ENCODE data around the gene PTPN4. TPM values are rescaled to one million over a fixed set of nuclear protein-coding genes. Genes with fewer than 3 reads are reported as not detected.

Gene PTPN4
- total RNA-seq, 1 experiment from 2014 or later, result 80.5 TPM

- H3K9ac ChIP-seq (ENCODE audit: extremely low read depth, insufficient read length, low read length), result no peak overlapping the region
- H3K18ac ChIP-seq (ENCODE audit: insufficient read length, low read depth, low read length), result no peak overlapping the region
- H3K27ac ChIP-seq (ENCODE audit: insufficient read length, low read depth, low read length), result no peak overlapping the region
- no peaks in the 10 kb centered on the region for H3K9me3 Mint-ChIP-seq
- H3K27me3 Mint-ChIP-seq (ENCODE audit: low read depth), result no peaks in the 10 kb centered on the region; the same call in 1 of the 2 replicates
- no peaks in the 10 kb centered on the region for H3K79me2 ChIP-seq (ENCODE audit: insufficient read depth, low read length)
- no peak overlapping the region; the same call in 1 of the 2 replicates for H3K14ac ChIP-seq (ENCODE audit: insufficient read depth, low read length)
- H3K4me3 Mint-ChIP-seq, result no peak overlapping the region
- H3K23ac ChIP-seq (ENCODE audit: insufficient read length, low read depth, low read length), result no peak overlapping the region
- H3K4me1 ChIP-seq (ENCODE audit: insufficient read depth, low read length), result no peaks in the 10 kb centered on the region; the same call in 1 of the 2 replicates
- H3K79me1 ChIP-seq (ENCODE audit: insufficient read depth, low read depth, low read length, poor library complexity, severe bottlenecking), result no peaks in the 10 kb centered on the region
- no peak for DNase-seq
- H3K4ac ChIP-seq (ENCODE audit: low read depth, low read length), result no peak overlapping the region
- H2BK12ac ChIP-seq (ENCODE audit: insufficient read length, low read depth, low read length), result no peak overlapping the region
- no peak overlapping the region for H2AFZ ChIP-seq (ENCODE audit: low read length)
- no peaks in the 10 kb centered on the region for H3K36me3 Mint-ChIP-seq (ENCODE audit: insufficient read depth in 1 of 3, low read depth in 3 of 3)
- no peak overlapping the region for H3K56ac ChIP-seq (ENCODE audit: insufficient read length, low read depth, low read length)
- no peak overlapping the region for H2BK5ac ChIP-seq (ENCODE audit: insufficient read length, low read length)
- TF ChIP-seq, protein P1, sequence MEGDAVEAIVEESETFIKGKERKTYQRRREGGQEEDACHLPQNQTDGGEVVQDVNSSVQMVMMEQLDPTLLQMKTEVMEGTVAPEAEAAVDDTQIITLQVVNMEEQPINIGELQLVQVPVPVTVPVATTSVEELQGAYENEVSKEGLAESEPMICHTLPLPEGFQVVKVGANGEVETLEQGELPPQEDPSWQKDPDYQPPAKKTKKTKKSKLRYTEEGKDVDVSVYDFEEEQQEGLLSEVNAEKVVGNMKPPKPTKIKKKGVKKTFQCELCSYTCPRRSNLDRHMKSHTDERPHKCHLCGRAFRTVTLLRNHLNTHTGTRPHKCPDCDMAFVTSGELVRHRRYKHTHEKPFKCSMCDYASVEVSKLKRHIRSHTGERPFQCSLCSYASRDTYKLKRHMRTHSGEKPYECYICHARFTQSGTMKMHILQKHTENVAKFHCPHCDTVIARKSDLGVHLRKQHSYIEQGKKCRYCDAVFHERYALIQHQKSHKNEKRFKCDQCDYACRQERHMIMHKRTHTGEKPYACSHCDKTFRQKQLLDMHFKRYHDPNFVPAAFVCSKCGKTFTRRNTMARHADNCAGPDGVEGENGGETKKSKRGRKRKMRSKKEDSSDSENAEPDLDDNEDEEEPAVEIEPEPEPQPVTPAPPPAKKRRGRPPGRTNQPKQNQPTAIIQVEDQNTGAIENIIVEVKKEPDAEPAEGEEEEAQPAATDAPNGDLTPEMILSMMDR (conservative IDR thresholded peaks at IDR 0.05), result no peak
- H3K23me2 ChIP-seq (ENCODE audit: insufficient read length, low read depth, low read length, poor library complexity, severe bottlenecking), result no peaks in the 10 kb centered on the region
- no peak overlapping the region for H4K91ac ChIP-seq (ENCODE audit: insufficient read length, low read depth, low read length)
- no peak overlapping the region for H2BK20ac ChIP-seq (ENCODE audit: low read depth, low read length, poor library complexity, severe bottlenecking)
- H3T11ph ChIP-seq (ENCODE audit: low read length), result no peak overlapping the region
- H3K4me1 Mint-ChIP-seq, result peaks cover 12 to 18% of the 10 kb centered on the region in 2 experiments
- no peaks in the 10 kb centered on the region for H3K9me3 ChIP-seq (ENCODE audit: control insufficient read depth, low read depth, low read length)
- no CpG with 5 or more reads among the region's 6 CpGs for WGBS (ENCODE audit: extremely low coverage, insufficient read length, low lambda C conversion rate)
- peak overlapping the region in 1 of 3 experiments; percentile 72; a peak in 1 of 7 replicates for H3K27ac Mint-ChIP-seq
- H3K4me2 ChIP-seq (ENCODE audit: insufficient read depth, insufficient read length, low read length), result no peak overlapping the region
- no peak overlapping the region for H2BK15ac ChIP-seq (ENCODE audit: low read depth, low read length)
- no peaks in the 10 kb centered on the region for H4K20me1 ChIP-seq (ENCODE audit: control insufficient read depth, insufficient read depth, insufficient read length)
- H4K8ac ChIP-seq (replicated peaks; ENCODE audit: insufficient read length, low read depth, low read length), result no peak overlapping the region
- no peak overlapping the region for H4K5ac ChIP-seq (ENCODE audit: insufficient read length, low read depth, low read length)
- H2AK5ac ChIP-seq (ENCODE audit: insufficient read length, low read length), result no peak overlapping the region
- no peaks in the 10 kb centered on the region for H3K27me3 ChIP-seq (ENCODE audit: insufficient read depth, low read length)
- no peak overlapping the region for H2BK120ac ChIP-seq (ENCODE audit: low read depth, low read length, poor library complexity, severe bottlenecking)
These were observed 27.0 kb upstream of the PTPN4 start for GRCh38 chr2:119732601-119733164.
